ENCODE results near the gene IFRD2.

The IFRD2 gene

DNA sequence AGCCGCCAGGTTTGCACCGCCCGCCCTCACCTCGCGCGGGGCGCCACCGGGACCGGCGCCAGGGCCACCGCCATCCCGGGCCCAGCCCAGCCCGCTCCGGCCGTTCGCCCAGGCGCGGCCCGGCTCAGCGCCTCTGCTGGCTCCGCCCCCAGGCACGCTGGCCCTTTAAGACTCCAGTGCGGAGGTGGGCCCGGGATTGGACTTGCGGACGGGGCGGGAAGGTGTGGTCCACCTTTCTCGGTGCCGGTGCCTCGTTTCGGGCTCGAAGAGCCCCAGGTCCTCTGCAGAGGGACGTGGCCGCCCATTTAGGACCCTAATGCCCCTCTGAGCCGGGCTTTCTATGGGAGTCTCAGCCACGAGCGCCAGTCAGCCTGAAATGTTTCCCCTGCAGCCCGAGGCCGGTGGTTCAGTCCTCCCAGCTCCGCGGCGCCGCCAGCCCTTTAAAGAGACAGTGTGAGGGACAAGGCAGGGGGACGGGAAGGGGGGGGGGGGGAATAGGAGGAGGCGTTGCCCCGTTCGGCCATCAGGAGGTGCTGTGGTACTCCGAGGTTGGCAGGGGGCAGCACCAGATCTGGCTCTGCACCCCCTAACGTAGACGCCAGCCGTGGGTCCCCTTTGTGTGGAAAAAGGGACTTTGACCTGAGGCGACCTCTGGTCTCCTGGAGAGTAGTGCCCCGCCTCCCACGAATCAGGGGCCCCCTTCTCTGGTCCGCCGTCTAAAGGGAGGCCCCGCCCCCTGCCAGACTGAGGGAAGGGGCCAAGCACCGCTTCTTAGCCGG lies 29.3 kb upstream of the IFRD2 start:
- H3K9me3 ChIP-seq (ENCODE audit: control extremely low read depth in 1 of 5, control insufficient read depth in 4 of 5, insufficient read depth in 2 of 5, low read depth in 1 of 5, low read length in 4 of 5), result no peaks in the 10 kb centered on the region
- H3K27ac ChIP-seq (ENCODE audit: insufficient read depth in 1 of 2, low read depth in 1 of 2, low read length in 2 of 2, poor library complexity in 1 of 2, severe bottlenecking in 2 of 2), result peak overlapping the region; percentile 98 to 99
- peak; percentile 88 to 92 (median 90) for DNase-seq
- peaks cover 2 to 80% (median 58%) of the 10 kb centered on the region in 4 experiments for H3K4me1 ChIP-seq (ENCODE audit: control extremely low read depth in 1 of 4, control insufficient read depth in 4 of 4, insufficient read depth in 4 of 4, low read length in 3 of 4)
- H3K27me3 ChIP-seq (replicated peaks in 2 of 5; ENCODE audit: control insufficient read depth in 4 of 5, insufficient read depth in 5 of 5, low read length in 4 of 5), result no peaks in the 10 kb centered on the region
- peak overlapping the region; percentile 69 to 88 (median 82) for H3K4me3 ChIP-seq (ENCODE audit: control insufficient read depth in 1 of 7, extremely low read depth in 1 of 7, insufficient read depth in 4 of 7, low read depth in 2 of 7, low read length in 6 of 7)
- ChIA-PET CTCF (interaction anchor here (0.6 to 11.6 kb wide), 7 partner anchors 15 to 47 kb away, joined by 3 to 105 read pairs (median 6); partner anchors contain the start of genes HYAL1, HYAL3, LSMEM2 and NAA80), POLR2A (interaction anchor here (0.5 to 0.8 kb wide), 5 partner anchors 12 to 30 kb away, joined by 3 to 6 read pairs (median 3); no protein-coding TSS in a partner anchor)
- WGBS (ENCODE audit: insufficient coverage), result 0% methylated on average over 40 of the region's 59 CpGs
- H3K36me3 ChIP-seq (ENCODE audit: control insufficient read depth in 4 of 4, insufficient read depth in 4 of 4, low read length in 3 of 4), result peaks cover 0 to 42% (median 18%) of the 10 kb centered on the region in 4 experiments

- DNase-seq, result peak in 1 of 3 donors; percentile 69
- CTCF ChIA-PET, result interaction anchor here (0.6 to 11.6 kb wide), 9 partner anchors 15 to 62 kb away, joined by 3 to 105 read pairs (median 5); partner anchors contain the start of genes HYAL1, HYAL3, LSMEM2 and NAA80
These were observed 28.7 kb upstream of the IFRD2 start for GRCh38 chr3:50320853-50321335.

GRCh38 chr3:50319894-50320625 lies 27.8 kb upstream of the IFRD2 start:
- POLR2A ChIA-PET, result interaction anchor here (0.6 kb wide), 1 partner anchor 14 kb away, joined by 3 read pairs; no protein-coding TSS in a partner anchor
- no peaks in the 10 kb centered on the region for H3K27me3 ChIP-seq (replicated peaks in 2 of 5; ENCODE audit: control insufficient read depth in 4 of 5, insufficient read depth in 5 of 5, low read length in 4 of 5)
- peak overlapping the region in 6 of 7 experiments; percentile 69 to 88 (median 84) for H3K4me3 ChIP-seq (ENCODE audit: control insufficient read depth in 1 of 7, extremely low read depth in 1 of 7, insufficient read depth in 4 of 7, low read depth in 2 of 7, low read length in 6 of 7)
- no peak for DNase-seq
- 96% methylated on average over 29 of the region's 29 CpGs for WGBS (ENCODE audit: insufficient coverage)
- no peaks in the 10 kb centered on the region for H3K9me3 ChIP-seq (ENCODE audit: control extremely low read depth in 1 of 5, control insufficient read depth in 4 of 5, insufficient read depth in 2 of 5, low read depth in 1 of 5, low read length in 4 of 5)
- peak overlapping the region in 1 of 2 experiments; percentile 99 for H3K27ac ChIP-seq (ENCODE audit: insufficient read depth in 1 of 2, low read depth in 1 of 2, low read length in 2 of 2, poor library complexity in 1 of 2, severe bottlenecking in 2 of 2)
- CTCF ChIA-PET, result interaction anchor here (0.7 to 11.6 kb wide), 10 partner anchors 8 to 61 kb away, joined by 3 to 105 read pairs (median 5); partner anchors contain the start of genes HYAL1, HYAL3, NAA80 and NPRL2
- H3K4me1 ChIP-seq (ENCODE audit: control extremely low read depth in 1 of 4, control insufficient read depth in 4 of 4, insufficient read depth in 4 of 4, low read length in 3 of 4), result peaks cover 2 to 67% (median 56%) of the 10 kb centered on the region in 4 experiments
- peaks cover 0 to 38% (median 13%) of the 10 kb centered on the region in 4 experiments for H3K36me3 ChIP-seq (ENCODE audit: control insufficient read depth in 4 of 4, insufficient read depth in 4 of 4, low read length in 3 of 4)

More at GRCh38 chr3:50320853-50321335, 28.7 kb upstream of the IFRD2 start:
- H3K36me3 ChIP-seq (ENCODE audit: control insufficient read depth in 4 of 4, insufficient read depth in 4 of 4, low read length in 3 of 4), result peaks cover 0 to 42% (median 17%) of the 10 kb centered on the region in 4 experiments
- peak overlapping the region; percentile 98 to 99 for H3K27ac ChIP-seq (ENCODE audit: insufficient read depth in 1 of 2, low read depth in 1 of 2, low read length in 2 of 2, poor library complexity in 1 of 2, severe bottlenecking in 2 of 2)
- 0% methylated on average over 12 of the region's 45 CpGs for WGBS (ENCODE audit: insufficient coverage)
- no peaks in the 10 kb centered on the region for H3K27me3 ChIP-seq (replicated peaks in 2 of 5; ENCODE audit: control insufficient read depth in 4 of 5, insufficient read depth in 5 of 5, low read length in 4 of 5)
- H3K4me1 ChIP-seq (ENCODE audit: control extremely low read depth in 1 of 4, control insufficient read depth in 4 of 4, insufficient read depth in 4 of 4, low read length in 3 of 4), result peaks cover 2 to 75% (median 58%) of the 10 kb centered on the region in 4 experiments
- POLR2A ChIA-PET, result interaction anchor here (0.5 to 0.8 kb wide), 5 partner anchors 11 to 28 kb away, joined by 3 to 6 read pairs (median 3); no protein-coding TSS in a partner anchor
- H3K9me3 ChIP-seq (ENCODE audit: control extremely low read depth in 1 of 5, control insufficient read depth in 4 of 5, insufficient read depth in 2 of 5, low read depth in 1 of 5, low read length in 4 of 5), result no peaks in the 10 kb centered on the region
- H3K4me3 ChIP-seq (ENCODE audit: control insufficient read depth in 1 of 7, extremely low read depth in 1 of 7, insufficient read depth in 4 of 7, low read depth in 2 of 7, low read length in 6 of 7), result peak overlapping the region; percentile 69 to 88 (median 82)

- peak overlapping the region in 1 of 7 experiments; percentile 6 for H3K4me3 ChIP-seq (ENCODE audit: control insufficient read depth in 1 of 7, extremely low read depth in 1 of 7, insufficient read depth in 4 of 7, low read depth in 2 of 7, low read length in 6 of 7)
- POLR2A ChIA-PET, result no interaction called here
- peaks cover 2 to 66% (median 54%) of the 10 kb centered on the region in 4 experiments for H3K4me1 ChIP-seq (ENCODE audit: control extremely low read depth in 1 of 4, control insufficient read depth in 4 of 4, insufficient read depth in 4 of 4, low read length in 3 of 4)
- H3K27ac ChIP-seq (ENCODE audit: insufficient read depth in 1 of 2, low read depth in 1 of 2, low read length in 2 of 2, poor library complexity in 1 of 2, severe bottlenecking in 2 of 2), result no peak overlapping the region
- peaks cover 0 to 37% (median 11%) of the 10 kb centered on the region in 4 experiments for H3K36me3 ChIP-seq (ENCODE audit: control insufficient read depth in 4 of 4, insufficient read depth in 4 of 4, low read length in 3 of 4)
- no peaks in the 10 kb centered on the region for H3K9me3 ChIP-seq (ENCODE audit: control extremely low read depth in 1 of 5, control insufficient read depth in 4 of 5, insufficient read depth in 2 of 5, low read depth in 1 of 5, low read length in 4 of 5)
- CTCF ChIA-PET, result interaction anchor here (1.1 to 11.6 kb wide), 9 partner anchors 9 to 73 kb away, joined by 3 to 105 read pairs (median 6); partner anchors contain the start of genes HYAL1, HYAL3, NAA80 and TUSC2
- H3K27me3 ChIP-seq (replicated peaks in 2 of 5; ENCODE audit: control insufficient read depth in 4 of 5, insufficient read depth in 5 of 5, low read length in 4 of 5), result no peaks in the 10 kb centered on the region
- DNase-seq, result no peak
- WGBS (ENCODE audit: insufficient coverage), result 97% methylated on average over 14 of the region's 16 CpGs
These were observed 27.1 kb upstream of the IFRD2 start for GRCh38 chr3:50319181-50319893.

- ChIA-PET POLR2A (no interaction called here), CTCF (interaction anchor here (1.1 to 11.6 kb wide), 8 partner anchors 10 to 124 kb away, joined by 3 to 105 read pairs (median 4); partner anchors contain the start of genes HYAL1, HYAL3, NAA80 and TUSC2)
- WGBS (ENCODE audit: insufficient coverage), result 60% methylated on average over 5 of the region's 10 CpGs
- peak in 2 of 3 donors; percentile 40 to 49 for DNase-seq
- Histone ChIP-seq H3K27ac (ENCODE audit: insufficient read depth in 1 of 2, low read depth in 1 of 2, low read length in 2 of 2, poor library complexity in 1 of 2, severe bottlenecking in 2 of 2) (no peak overlapping the region), H3K4me3 (ENCODE audit: control insufficient read depth in 1 of 7, extremely low read depth in 1 of 7, insufficient read depth in 4 of 7, low read depth in 2 of 7, low read length in 6 of 7) (peak overlapping the region in 2 of 7 experiments; percentile 6 to 14), H3K36me3 (ENCODE audit: control insufficient read depth in 4 of 4, insufficient read depth in 4 of 4, low read length in 3 of 4) (peaks cover 0 to 37% (median 10%) of the 10 kb centered on the region in 4 experiments), H3K9me3 (ENCODE audit: control extremely low read depth in 1 of 5, control insufficient read depth in 4 of 5, insufficient read depth in 2 of 5, low read depth in 1 of 5, low read length in 4 of 5) (no peaks in the 10 kb centered on the region), H3K4me1 (ENCODE audit: control extremely low read depth in 1 of 4, control insufficient read depth in 4 of 4, insufficient read depth in 4 of 4, low read length in 3 of 4) (peaks cover 2 to 63% (median 52%) of the 10 kb centered on the region in 4 experiments), H3K27me3 (replicated peaks in 2 of 5; ENCODE audit: control insufficient read depth in 4 of 5, insufficient read depth in 5 of 5, low read length in 4 of 5) (no peaks in the 10 kb centered on the region)
These were observed 26.4 kb upstream of the IFRD2 start for GRCh38 chr3:50318615-50319014.

GRCh38 chr3:50318163-50318562 lies 25.9 kb upstream of the IFRD2 start:
- ChIA-PET POLR2A (no interaction called here), CTCF (interaction anchor here (1.2 to 11.6 kb wide), 5 partner anchors 10 to 124 kb away, joined by 3 to 105 read pairs (median 6); partner anchors contain the start of genes HYAL1, HYAL3, NAA80 and TUSC2)
- peaks cover 0 to 37% (median 10%) of the 10 kb centered on the region in 4 experiments for H3K36me3 ChIP-seq (ENCODE audit: control insufficient read depth in 4 of 4, insufficient read depth in 4 of 4, low read length in 3 of 4)
- no peaks in the 10 kb centered on the region for H3K9me3 ChIP-seq (ENCODE audit: control extremely low read depth in 1 of 5, control insufficient read depth in 4 of 5, insufficient read depth in 2 of 5, low read depth in 1 of 5, low read length in 4 of 5)
- DNase-seq, result no peak
- WGBS (ENCODE audit: insufficient coverage), result 78% methylated on average over 9 of the region's 11 CpGs
- H3K27ac ChIP-seq (ENCODE audit: insufficient read depth in 1 of 2, low read depth in 1 of 2, low read length in 2 of 2, poor library complexity in 1 of 2, severe bottlenecking in 2 of 2), result peak overlapping the region in 1 of 2 experiments; percentile 25
- peaks cover 2 to 58% (median 48%) of the 10 kb centered on the region in 4 experiments for H3K4me1 ChIP-seq (ENCODE audit: control extremely low read depth in 1 of 4, control insufficient read depth in 4 of 4, insufficient read depth in 4 of 4, low read length in 3 of 4)
- peak overlapping the region in 1 of 7 experiments; percentile 14 for H3K4me3 ChIP-seq (ENCODE audit: control insufficient read depth in 1 of 7, extremely low read depth in 1 of 7, insufficient read depth in 4 of 7, low read depth in 2 of 7, low read length in 6 of 7)
- H3K27me3 ChIP-seq (replicated peaks in 2 of 5; ENCODE audit: control insufficient read depth in 4 of 5, insufficient read depth in 5 of 5, low read length in 4 of 5), result no peaks in the 10 kb centered on the region

Data from common myeloid progenitor, CD34-positive (primary cell).